Renal cortical epithelial cell (primary cell): Measurements from ENCODE around the gene CD46. TPM values are rescaled to one million over a fixed set of nuclear protein-coding genes. Genes with fewer than 3 reads are reported as not detected.

ENCODE experiments used
- DNase-seq: peaks from one replicate; pipeline ENCODE4 v3.0.0-alpha.2; 2011; ENCODE audit warnings: low read depth
- total RNA-seq: library from RNA; depleted of rRNA; stranded (reverse); fragments of >200 nt; gene quantifications from 2 replicates; pipeline ENCODE4 v1.2.3, GENCODE V29; 2014

The CD46 gene
- total RNA-seq, 1 donor from 2014 or later: 249 TPM

GRCh38 chr1:207813946-207814345, 62.1 kb downstream of the CD46 start:
- DNase-seq: no peak

DNA sequence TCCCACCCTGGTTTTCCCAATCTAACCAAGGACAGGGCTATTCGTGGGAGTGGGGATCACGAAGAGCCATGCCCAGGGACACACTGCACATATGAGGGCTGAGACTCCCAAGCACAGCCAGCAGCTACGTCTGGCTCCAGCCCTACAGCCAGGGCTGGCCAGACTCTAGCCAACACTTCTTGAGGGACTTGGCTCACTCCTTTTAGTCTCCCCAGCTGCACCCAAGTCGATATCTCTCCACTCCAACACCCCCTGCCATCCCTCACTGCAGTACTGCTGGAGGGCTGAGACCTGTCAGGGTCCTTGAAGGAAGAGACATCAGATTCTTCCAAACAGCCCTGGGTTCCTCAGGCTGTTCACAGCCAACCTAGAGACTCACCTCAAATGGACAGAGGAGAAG, 62.6 kb downstream of the CD46 start:
- DNase-seq: no peak

- DNase-seq: no peak
These were observed 63.6 kb downstream of the CD46 start for GRCh38 chr1:207815466-207815865.

DNA sequence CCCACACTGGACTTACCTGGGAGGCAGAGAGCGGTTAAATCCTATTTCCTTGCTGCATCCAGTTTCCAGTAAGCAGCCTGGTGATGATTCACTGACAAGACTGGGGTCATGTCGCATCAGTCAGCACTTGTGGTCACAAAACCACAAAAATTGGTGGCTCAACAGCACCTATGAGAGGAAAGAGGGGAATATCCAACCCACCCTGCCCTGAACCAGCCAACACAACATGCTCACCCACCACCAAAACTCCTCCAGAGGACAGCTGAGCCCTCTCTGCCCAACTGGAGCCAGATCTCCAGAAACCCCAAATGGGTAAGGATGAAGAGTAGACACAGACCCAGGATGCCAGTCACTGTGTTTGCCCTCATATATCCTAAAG, 64.0 kb downstream of the CD46 start:
- DNase-seq: peak; percentile 60

GRCh38 chr1:207817166-207817565, 65.3 kb downstream of the CD46 start:
- DNase-seq: no peak

GRCh38 chr1:207817778-207818751, 66.2 kb downstream of the CD46 start:
- DNase-seq: no peak

DNA sequence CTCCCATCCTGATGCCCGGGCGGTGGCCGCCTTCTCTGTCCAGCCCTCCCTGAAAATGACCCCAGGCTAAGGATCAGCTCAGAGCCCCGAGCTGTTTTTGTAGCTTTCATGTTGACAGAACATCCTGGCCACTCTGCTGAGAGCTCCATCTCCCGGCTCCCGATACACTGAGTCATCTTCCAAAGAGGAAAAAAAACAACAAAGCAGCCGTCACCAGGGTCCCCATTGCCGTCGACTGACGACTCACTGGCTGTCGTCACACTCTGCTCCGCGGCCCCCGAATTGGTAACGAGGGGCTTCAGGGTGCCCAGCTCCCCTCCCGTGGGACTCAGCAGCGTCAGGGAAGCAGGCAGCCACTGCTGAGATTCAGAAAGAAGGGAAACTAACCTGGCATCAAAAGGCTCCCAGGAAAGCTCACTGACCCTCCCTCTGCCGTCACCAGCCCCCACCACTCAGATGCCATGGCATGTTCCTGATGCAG, 67.2 kb downstream of the CD46 start:
- DNase-seq: peak; percentile 34

DNA sequence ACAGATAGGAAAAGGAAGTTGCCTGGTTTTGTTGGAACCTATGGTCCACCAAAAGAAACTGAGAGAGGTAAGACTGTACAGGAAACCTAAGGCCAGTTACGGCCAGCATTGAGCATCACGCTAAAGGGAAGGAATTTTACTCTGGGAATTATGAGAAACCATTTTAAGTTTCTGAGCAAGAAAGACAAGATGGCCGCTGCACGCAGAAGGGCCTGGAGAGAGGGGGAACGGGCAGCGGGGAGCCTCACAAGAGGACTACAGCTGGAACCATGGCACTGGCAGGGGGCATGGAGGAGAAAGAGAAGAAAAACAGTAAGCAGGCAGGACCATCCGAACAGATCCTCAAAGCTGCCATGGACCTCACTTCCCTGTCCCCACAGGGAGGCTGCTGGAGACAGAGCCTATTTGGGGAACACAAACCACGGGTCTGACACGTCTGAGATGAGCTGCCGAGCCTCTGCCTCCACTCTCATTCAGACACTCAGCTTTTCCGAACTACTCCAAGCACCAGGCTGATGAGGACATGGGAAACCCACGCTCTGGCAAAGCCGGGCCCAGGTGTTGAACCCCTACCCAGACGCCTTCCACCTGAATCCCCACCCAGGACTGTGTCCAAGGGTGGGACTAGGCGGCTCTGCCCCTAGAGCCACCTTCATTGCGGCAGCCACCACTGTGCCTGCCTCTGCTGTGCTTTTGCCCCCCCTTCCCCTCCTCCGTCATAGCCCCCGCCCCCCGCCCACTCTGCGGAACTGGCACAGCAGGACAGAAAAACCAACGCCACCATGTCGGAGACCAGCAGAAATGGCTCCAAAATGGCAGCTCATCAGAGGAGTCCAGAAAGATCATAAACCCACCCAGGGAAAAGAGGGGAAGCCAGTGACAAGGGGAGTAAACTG, 69.0 kb downstream of the CD46 start:
- no peak for DNase-seq

DNA sequence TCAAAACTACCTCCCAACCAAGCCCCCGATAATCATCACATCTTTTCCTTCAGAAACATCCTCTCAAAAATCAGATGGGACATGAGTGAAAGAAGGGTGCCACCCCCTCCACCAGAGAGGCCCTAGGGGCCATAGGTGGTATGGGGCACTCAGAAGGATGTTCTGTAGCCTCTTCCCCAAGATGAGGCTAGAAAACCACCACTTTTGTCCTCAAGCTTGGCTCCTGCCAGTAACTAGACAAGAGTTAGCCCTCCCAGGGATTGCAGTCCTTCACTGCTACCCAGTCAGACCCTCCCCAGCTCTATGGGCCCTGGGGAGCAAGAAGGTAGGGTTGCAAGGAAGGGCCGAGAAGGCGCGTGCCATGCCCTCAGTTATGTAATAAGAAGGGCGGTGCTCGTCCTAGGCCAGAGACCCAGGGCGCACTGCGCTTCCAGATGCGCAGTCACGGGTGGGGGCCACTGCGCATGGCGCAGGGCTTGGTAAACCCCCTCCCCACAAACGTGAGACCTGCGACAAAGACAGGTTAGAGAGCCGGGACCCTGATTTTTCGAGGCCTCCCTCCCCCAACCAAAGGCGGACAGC, 69.7 kb downstream of the CD46 start:
- DNase-seq: no peak

DNA sequence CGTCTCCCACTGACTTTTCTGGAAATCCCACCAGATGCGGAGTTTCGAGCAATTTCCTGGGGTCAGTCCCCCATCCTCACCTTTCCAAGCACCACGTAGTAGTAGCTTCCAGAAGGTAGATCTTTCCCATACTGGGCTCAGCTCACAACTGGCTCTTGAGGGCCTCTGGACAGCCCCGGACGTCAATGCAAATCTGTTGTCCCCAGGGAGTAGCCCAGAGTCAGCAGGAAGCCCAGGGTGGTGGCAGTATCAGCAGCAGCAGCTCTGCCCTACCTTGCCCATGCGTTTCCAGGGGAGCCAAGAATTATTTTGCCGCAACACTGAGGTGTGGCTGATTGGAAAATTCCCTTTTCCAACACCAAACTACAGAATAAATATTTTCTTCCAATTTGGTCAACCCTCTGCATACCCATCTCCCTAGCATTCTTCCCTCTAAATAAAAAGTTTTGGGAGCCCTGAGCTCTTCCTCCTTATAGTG, 70.3 kb downstream of the CD46 start:
- DNase-seq: no peak

DNA sequence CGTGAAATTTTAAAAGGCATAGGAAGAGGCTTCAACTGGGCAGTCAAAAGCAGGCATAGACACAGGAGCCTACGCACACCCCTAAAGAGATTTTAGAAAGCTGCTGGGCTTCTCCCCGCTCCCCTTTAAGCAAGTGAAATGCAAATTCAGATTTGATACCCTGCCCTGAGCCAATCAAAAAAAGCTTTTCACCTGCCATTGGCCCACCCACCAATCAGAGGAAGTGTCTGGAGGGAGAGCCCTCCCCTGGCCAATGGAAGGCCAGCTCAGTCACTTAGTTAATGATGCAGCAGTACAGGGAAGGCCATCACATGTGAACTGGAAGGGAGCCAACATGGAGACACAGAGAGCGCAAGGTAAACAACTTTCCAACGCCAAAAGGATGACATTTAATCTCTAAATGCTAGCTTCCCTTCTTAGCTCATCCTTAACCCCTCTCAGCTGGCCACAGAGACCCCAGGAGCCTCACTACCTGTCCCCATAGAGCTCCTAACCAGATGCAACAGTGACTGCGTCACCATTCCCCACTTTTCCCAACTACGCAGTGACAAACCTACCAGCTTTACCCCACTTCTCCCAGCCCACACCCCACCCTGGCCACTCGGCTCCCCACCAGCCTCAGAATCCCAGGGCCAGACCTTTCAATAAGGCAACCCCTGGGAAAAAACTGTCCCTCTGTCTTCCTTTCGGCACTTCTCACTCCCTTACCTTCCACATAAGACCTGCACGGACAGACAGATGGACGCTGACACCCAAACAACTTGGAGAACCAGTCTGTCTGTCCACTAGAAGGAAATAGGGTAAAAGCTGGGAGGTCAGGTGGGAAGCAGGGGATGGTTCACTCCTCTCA, 71.0 kb downstream of the CD46 start:
- peak; percentile 94 for DNase-seq

- no peak for DNase-seq
These were observed 71.7 kb downstream of the CD46 start for GRCh38 chr1:207823531-207823879.

DNA sequence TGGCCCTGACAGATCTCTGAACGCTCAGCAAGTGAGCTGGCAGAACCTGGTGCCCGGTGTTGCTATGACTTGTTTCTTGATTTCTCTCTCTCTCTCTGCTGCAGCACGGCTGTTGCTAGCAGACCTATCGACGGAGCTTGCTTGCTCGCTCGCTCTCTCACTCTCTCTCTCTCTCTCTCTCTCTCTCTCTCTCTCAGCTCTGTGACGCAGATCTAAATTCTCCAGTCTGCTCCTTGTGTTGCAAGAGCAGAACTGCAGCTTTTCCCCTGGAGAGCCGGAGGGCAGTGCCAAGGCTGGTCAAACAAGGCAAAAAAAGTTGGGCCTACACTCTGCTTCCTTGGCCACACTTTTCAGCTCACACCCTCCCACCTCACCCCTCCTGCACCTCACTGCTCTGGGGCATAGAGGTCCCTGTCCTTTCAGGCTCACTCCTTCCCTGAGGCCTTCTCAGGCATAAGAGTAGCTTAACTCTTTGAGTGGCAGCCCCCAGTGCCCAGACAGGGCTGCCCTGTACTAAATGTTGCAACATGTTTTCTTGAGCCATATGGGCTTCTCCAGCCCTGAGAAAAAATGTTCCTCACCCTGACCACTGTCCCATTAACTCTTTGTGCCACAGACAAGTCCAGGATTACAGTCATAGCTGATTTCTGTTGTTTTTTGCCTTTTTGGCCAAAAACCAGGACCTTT, 72.2 kb downstream of the CD46 start:
- peak; percentile 99 for DNase-seq

DNA sequence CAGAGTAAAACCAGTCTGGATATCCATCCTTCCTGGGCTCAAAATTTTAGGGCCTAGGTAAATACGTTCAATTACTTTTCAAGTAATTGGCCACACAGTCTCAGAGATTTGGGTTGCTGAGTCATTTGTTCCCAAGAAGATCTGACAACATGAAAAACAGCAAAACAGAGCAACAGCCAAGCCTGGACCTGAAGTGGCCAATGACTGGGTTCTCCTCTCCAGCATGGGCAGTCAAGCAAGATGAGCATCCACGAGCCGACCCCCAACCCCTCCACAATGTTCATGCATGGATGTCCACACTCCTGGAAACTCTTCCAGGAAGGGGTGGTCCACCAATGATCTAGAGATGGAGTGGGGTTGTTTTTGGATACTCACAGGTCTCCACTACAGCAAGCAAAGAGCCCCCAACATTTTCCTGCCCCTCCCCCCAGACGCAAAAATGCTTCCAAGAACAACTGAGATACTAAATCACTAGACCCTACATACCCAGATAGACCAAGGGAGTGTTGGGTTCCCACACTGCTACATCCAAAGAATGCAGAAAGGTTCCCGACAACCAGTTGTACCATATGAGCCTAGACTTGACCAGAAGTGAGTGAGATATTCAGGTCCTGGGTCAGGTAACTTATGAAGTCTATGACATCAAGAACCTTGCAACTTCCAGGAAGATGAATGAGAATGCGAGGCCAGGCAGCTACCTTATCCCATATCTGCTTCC, 73.0 kb downstream of the CD46 start:
- peak; percentile 93 for DNase-seq

DNA sequence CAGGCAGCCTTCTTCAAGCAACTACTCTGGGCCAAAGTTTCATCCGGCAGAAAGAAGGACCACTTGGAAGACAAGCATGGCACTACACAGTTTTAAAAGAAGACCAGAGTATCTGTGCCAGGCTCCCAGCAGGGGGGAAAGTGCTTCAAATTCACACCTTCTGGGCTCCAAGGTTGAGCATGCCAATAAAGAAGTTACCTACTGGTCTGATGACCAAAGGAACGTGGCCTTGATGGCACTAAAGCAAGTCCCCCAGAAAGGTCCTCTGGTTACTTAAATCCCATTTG, 73.5 kb downstream of the CD46 start:
- DNase-seq: no peak

GRCh38 chr1:207825719-207826556, 74.1 kb downstream of the CD46 start:
- DNase-seq: peak; percentile 95

DNA sequence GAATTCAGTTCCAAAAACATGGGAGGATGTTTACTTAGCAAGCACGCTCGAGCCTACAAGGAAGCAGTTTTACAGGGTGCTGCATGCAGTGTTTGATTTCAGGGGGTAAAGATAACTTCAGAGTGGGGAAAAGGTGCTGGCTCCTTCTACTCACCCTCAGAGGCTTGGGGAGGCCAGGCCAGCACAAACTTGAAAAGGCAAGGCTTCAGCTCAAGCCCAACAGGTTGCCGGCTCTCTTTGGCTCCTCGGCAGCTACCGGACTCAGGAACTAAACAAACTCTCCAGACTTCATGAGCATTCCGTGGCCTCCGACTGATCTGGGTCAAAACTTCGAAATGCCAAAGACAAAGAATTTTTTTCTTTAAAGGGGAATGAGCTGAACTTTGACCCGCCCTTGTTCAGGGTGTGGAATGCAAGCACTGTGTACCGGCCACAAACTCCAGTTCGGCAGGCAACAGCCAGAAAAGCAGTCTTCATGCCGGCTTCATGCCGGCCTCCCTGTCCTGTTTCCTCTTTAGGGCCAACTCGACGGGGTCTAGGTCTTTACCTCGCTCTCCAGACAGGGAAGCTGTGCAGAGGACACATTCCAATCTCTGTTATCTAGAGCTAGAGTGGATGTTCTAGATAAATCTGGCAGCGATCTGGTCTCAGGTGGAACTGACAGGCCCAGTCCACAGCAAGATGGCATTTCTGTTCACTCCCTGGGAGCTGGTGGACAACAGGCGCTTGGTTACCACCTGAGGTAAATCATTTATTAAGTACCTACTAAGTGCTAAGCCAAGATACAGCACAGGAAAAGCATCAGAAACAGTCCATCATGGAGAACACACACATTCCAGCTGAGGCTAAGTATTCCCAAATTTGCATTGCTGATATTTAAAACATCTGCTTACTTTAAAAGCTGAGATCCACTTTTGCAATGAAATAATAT, 75.0 kb downstream of the CD46 start:
- peak; percentile 77 for DNase-seq

DNA sequence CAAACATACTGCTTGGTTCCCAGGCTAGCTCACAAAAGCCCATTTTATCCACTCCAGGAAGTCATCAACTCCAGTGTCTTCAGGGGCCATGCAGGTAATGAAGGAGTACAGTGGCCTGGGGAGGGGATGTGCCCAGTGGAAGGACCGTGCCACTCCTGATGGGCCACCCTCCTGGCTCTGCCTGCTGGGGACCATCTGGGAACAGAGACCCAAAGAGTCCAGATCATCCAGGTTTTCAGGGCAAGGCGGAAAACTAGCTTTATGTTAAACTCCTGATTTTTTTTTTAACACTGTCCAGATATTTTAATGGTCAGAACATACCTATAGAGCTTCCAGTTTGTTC, 75.6 kb downstream of the CD46 start:
- DNase-seq: no peak
